ENCODE measurements around the gene BCL2L12. TPM values are rescaled to one million over a fixed set of nuclear protein-coding genes. Genes with fewer than 3 reads are reported as not detected.

BCL2L12 gene
- total RNA-seq, 1 experiment from 2014 or later: 145 TPM

- Histone ChIP-seq H2BK12ac (ENCODE audit: insufficient read length, low read depth, low read length) (no peak overlapping the region), H2AFZ (ENCODE audit: low read length) (no peak overlapping the region), H3K56ac (ENCODE audit: insufficient read length, low read depth, low read length) (no peak overlapping the region), H4K91ac (ENCODE audit: insufficient read length, low read depth, low read length) (no peak overlapping the region), H3K9ac (ENCODE audit: extremely low read depth, insufficient read length, low read length) (no peak overlapping the region), H3K14ac (ENCODE audit: insufficient read depth, low read length) (no peak overlapping the region), H2BK120ac (ENCODE audit: low read depth, low read length, poor library complexity, severe bottlenecking) (no peak overlapping the region), H3K4ac (ENCODE audit: low read depth, low read length) (no peak overlapping the region), H3K9me3 (ENCODE audit: control insufficient read depth, low read depth, low read length) (no peaks in the 10 kb centered on the region), H3K27ac (ENCODE audit: insufficient read length, low read depth, low read length) (no peak overlapping the region), H3K4me1 (ENCODE audit: insufficient read depth, low read length) (peaks cover 6% of the 10 kb centered on the region), H2BK20ac (ENCODE audit: low read depth, low read length, poor library complexity, severe bottlenecking) (no peak overlapping the region), H4K20me1 (ENCODE audit: control insufficient read depth, insufficient read depth, insufficient read length) (no peaks in the 10 kb centered on the region), H4K5ac (ENCODE audit: insufficient read length, low read depth, low read length) (no peak overlapping the region), H2BK15ac (ENCODE audit: low read depth, low read length) (no peak overlapping the region), H2AK5ac (ENCODE audit: insufficient read length, low read length) (no peak overlapping the region), H3K79me1 (ENCODE audit: insufficient read depth, low read depth, low read length, poor library complexity, severe bottlenecking) (peaks cover 2% of the 10 kb centered on the region), H3K4me2 (ENCODE audit: insufficient read depth, insufficient read length, low read length) (no peak overlapping the region), H3K23ac (ENCODE audit: insufficient read length, low read depth, low read length) (no peak overlapping the region), H4K8ac (replicated peaks; ENCODE audit: insufficient read length, low read depth, low read length) (no peak overlapping the region), H3K79me2 (ENCODE audit: insufficient read depth, low read length) (peaks cover 22% of the 10 kb centered on the region; the same call in 1 of the 2 replicates), H3K27me3 (ENCODE audit: insufficient read depth, low read length) (no peaks in the 10 kb centered on the region), H2BK5ac (ENCODE audit: insufficient read length, low read length) (no peak overlapping the region), H3K18ac (ENCODE audit: insufficient read length, low read depth, low read length) (no peak overlapping the region), H3K23me2 (ENCODE audit: insufficient read length, low read depth, low read length, poor library complexity, severe bottlenecking) (peaks cover 4% of the 10 kb centered on the region), H3T11ph (ENCODE audit: low read length) (no peak overlapping the region)
- no peak for DNase-seq
- Mint-ChIP-seq H3K36me3 (ENCODE audit: insufficient read depth in 1 of 3, low read depth in 3 of 3) (peaks cover 32 to 44% (median 39%) of the 10 kb centered on the region in 3 experiments; a peak in 6 of 7 replicates), H3K27me3 (ENCODE audit: low read depth) (peaks cover 2% of the 10 kb centered on the region; the same call in 1 of the 2 replicates), H3K4me3 (peak overlapping the region; percentile 91 to 98), H3K27ac (peak overlapping the region; percentile 95 to 98 (median 97)), H3K4me1 (peaks cover 20 to 37% of the 10 kb centered on the region in 2 experiments), H3K9me3 (no peaks in the 10 kb centered on the region; a peak in 2 of 5 replicates)
- WGBS (ENCODE audit: extremely low coverage, insufficient read length, low lambda C conversion rate): no CpG with 5 or more reads among the region's 10 CpGs
- no peak for TF ChIP-seq CTCF (conservative IDR thresholded peaks at IDR 0.05)
These were observed 14.2 kb downstream of the BCL2L12 start for GRCh38 chr19:49679771-49680413.
